ENCODE data around the gene FIBCD1. TPM values are rescaled to one million over a fixed set of nuclear protein-coding genes. Genes with fewer than 3 reads are reported as not detected.

FIBCD1 gene
- total and polyA plus RNA-seq, 2 of the 8 experiments (the other 6 are each of a cell fraction or from before 2014, with no cell fraction given): 6.1 to 8.8 TPM

GRCh38 chr9:130899051-130899748 lies 39.8 kb downstream of the FIBCD1 start:
- Histone ChIP-seq H3K23me2 (ENCODE audit: low read depth, low read length) (no peaks in the 10 kb centered on the region), H2AK5ac (ENCODE audit: low read depth, low read length) (no peak overlapping the region), H3K4ac (replicated peaks; ENCODE audit: insufficient read length, low read depth, low read length) (no peak overlapping the region), H3K9ac (replicated peaks in 1 of 4; ENCODE audit: extremely low read depth in 1 of 4, low read depth in 3 of 4, low read length in 3 of 4) (no peak overlapping the region), H3K79me1 (ENCODE audit: low read depth, low read length) (no peaks in the 10 kb centered on the region), H3K56ac (replicated peaks; ENCODE audit: insufficient read length, low read depth, low read length) (no peak overlapping the region), H3K9me3 (ENCODE audit: insufficient read depth in 2 of 2, low read depth in 1 of 2, low read length in 1 of 2) (no peaks in the 10 kb centered on the region), H2BK120ac (replicated peaks; ENCODE audit: low read depth, low read length) (no peak overlapping the region), H3K4me2 (ENCODE audit: insufficient read depth in 1 of 2, low read depth in 2 of 2, low read length in 2 of 2) (no peak overlapping the region), H2AFZ (ENCODE audit: low read length) (no peak overlapping the region), H3K27ac (ENCODE audit: low read depth, low read length) (no peak overlapping the region), H4K8ac (ENCODE audit: extremely low read depth, insufficient read depth, low read length) (no peak overlapping the region), H2BK20ac (ENCODE audit: low read length) (no peak overlapping the region), H4K5ac (ENCODE audit: insufficient read length, low read depth, low read length) (no peak overlapping the region), H2BK15ac (ENCODE audit: low read length) (no peak overlapping the region), H3K27me3 (replicated peaks in 1 of 4; ENCODE audit: control insufficient read depth in 3 of 4, extremely low read depth in 1 of 4, insufficient read depth in 3 of 4, low read length in 3 of 4) (no peaks in the 10 kb centered on the region), H3K4me1 (replicated peaks in 1 of 4; ENCODE audit: control insufficient read depth in 3 of 4, insufficient read depth in 4 of 4, low read length in 3 of 4) (peaks cover 0 to 3% (median 0%) of the 10 kb centered on the region in 4 experiments; a peak in 3 of 7 replicates), H2BK12ac (ENCODE audit: low read depth, low read length) (no peak overlapping the region), H3K4me3 (ENCODE audit: extremely low read depth in 1 of 4, insufficient read depth in 2 of 4, low read depth in 3 of 4, low read length in 4 of 4) (no peak overlapping the region), H3K79me2 (ENCODE audit: control insufficient read depth in 1 of 2, insufficient read depth in 2 of 2, low read length in 2 of 2) (no peaks in the 10 kb centered on the region), H3K18ac (ENCODE audit: extremely low read depth, low read length) (no peak overlapping the region), H4K91ac (replicated peaks; ENCODE audit: insufficient read length, low read length) (no peak overlapping the region), H3K14ac (ENCODE audit: insufficient read length) (no peak overlapping the region), H2BK5ac (ENCODE audit: low read depth, low read length) (no peak overlapping the region), H3K36me3 (ENCODE audit: control insufficient read depth in 2 of 4, insufficient read depth in 4 of 4, low read length in 3 of 4) (no peaks in the 10 kb centered on the region), H3K23ac (ENCODE audit: insufficient read length) (no peak overlapping the region), H4K20me1 (replicated peaks in 1 of 2; ENCODE audit: control insufficient read depth in 1 of 2, insufficient read depth in 2 of 2, low read length in 2 of 2) (peaks cover 0 to 2% of the 10 kb centered on the region in 2 experiments)
- ChIA-PET POLR2A (ENCODE audit: partially characterized antibody) (interaction anchor here (1.0 kb wide), 1 partner anchor 9 kb away, joined by 4 read pairs; no protein-coding TSS in a partner anchor), CTCF (ENCODE audit: partially characterized antibody) (interaction anchor here (0.7 to 2.1 kb wide), 8 partner anchors 8 to 193 kb away, joined by 3 to 15 read pairs (median 4); no protein-coding TSS in a partner anchor)
- TF ChIP-seq YY1 (IDR thresholded peaks at IDR 0.05; ENCODE audit: low read depth, low read length) (no peak), SIN3A (conservative IDR thresholded peaks at IDR 0.05 in 1 of 2, IDR thresholded peaks at IDR 0.05 in 1 of 2; ENCODE audit: low read depth in 1 of 2, low read length in 2 of 2) (no peak), POU5F1 (IDR thresholded peaks at IDR 0.05; ENCODE audit: low read depth, low read length) (no peak), HDAC6 (IDR thresholded peaks at IDR 0.05; ENCODE audit: low read depth, low read length) (no peak), E2F6 (IDR thresholded peaks at IDR 0.05) (no peak), POLR2A (IDR thresholded peaks at IDR 0.05; ENCODE audit: control extremely low read depth in 1 of 2, low read depth in 2 of 2, low read length in 2 of 2) (no peak), ATF2 (IDR thresholded peaks at IDR 0.05; ENCODE audit: low read length) (no peak)
- DNase-seq (ENCODE audit: low read depth in 1 of 2, low spot score in 2 of 2) (no peak), FAIRE-seq (no peak)
- 91% methylated on average over 25 of the region's 25 CpGs; no CpG with 5 or more reads in 1 of the 2 experiments for WGBS, 2 experiments (ENCODE audit: extremely low coverage in 1 of 2, insufficient coverage in 1 of 2, insufficient read length in 1 of 2, insufficient replicate concordance in 2 of 2, low coverage in 1 of 2, low lambda C conversion rate in 2 of 2, missing lambda C conversion rate in 1 of 2)
